NCI-H446 treated with DMSO at 0.1 percent for 48 hours (cell line): Measurements from ENCODE around the gene ZNF518A.

Source experiments
- DNase-seq: peaks from one replicate; lab custom pipeline; 2025; lab: John Stamatoyannopoulos, UW

Gene ZNF518A, protein sequence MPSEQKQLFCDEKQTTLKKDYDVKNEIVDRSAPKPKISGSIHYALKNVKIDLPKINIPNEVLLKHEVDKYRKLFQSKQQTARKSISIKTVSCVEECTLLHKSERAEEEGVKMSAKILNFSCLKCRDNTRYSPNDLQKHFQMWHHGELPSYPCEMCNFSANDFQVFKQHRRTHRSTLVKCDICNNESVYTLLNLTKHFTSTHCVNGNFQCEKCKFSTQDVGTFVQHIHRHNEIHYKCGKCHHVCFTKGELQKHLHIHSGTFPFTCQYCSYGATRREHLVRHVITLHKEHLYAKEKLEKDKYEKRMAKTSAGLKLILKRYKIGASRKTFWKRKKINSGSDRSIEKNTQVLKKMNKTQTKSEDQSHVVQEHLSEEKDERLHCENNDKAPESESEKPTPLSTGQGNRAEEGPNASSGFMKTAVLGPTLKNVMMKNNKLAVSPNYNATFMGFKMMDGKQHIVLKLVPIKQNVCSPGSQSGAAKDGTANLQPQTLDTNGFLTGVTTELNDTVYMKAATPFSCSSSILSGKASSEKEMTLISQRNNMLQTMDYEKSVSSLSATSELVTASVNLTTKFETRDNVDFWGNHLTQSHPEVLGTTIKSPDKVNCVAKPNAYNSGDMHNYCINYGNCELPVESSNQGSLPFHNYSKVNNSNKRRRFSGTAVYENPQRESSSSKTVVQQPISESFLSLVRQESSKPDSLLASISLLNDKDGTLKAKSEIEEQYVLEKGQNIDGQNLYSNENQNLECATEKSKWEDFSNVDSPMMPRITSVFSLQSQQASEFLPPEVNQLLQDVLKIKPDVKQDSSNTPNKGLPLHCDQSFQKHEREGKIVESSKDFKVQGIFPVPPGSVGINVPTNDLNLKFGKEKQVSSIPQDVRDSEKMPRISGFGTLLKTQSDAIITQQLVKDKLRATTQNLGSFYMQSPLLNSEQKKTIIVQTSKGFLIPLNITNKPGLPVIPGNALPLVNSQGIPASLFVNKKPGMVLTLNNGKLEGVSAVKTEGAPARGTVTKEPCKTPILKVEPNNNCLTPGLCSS (N-terminal part only)

DNA sequence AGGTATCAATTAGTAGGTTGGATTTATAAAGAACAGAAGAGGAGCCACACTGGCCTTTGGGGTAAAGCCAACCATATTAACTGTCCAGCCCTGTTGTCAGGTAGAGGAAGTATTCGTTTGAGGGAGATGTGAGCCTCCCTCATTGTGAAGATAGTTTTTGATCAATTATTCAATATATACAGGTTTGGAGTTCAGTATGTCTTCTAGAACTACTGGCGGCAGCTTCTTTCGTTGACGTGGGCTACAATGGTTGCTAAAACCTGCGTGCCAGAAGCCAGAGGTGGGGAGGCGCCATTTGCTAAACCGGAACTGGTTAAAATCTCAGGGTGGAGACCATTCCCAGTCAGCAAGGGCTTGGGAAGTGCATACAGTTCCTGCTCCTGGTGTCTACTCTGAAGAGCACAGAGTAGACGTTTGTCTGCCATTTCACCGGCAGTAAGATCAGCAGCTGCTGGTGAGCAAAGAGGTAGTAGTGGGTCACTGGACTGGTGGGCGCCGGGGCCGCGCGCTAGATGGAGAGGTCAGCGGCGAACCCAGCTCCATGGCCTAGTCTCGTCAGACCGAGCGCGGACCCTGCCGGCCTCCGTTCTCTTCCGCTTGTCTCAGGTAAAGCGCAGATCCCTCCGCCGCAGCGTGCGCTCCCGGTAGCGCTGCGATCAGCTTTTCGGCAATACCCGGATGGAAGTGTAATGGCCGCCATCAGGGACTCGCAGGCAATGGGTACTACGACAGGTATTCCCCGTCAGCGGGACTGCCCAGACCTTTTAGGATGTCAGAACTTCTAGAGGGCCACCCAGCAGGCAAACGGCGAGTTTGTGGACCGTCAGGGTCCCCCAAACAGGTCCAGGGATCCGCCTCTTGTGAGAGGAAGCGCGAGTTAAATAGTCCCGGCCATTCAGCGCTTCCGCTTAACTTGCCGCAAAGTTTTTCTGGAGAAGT is at the start of gene ZNF518A:
ZNF518A (plus strand) TSS at position 911 of the 939 bp plus-strand sequence. CDS start 26,026 bp downstream, outside the sequence.
- DNase-seq, result peak; percentile 83

DNA sequence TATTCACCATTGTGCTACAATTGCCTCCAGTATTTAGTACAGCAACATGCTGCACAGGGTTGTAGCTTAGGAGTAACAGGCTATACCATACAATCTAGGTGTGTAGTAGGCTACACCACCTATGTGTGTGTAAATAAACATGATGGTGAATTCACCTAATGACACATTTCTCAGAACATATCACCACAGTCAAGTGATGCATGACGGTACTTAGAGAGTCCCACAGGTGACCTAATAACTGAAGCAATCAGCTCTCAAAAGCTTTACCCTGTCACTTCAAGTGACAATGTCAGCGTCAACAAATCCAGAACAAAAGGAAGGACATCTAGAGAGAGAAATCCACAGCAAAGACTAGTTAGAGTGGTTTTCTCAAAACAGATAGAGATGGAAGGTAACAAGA is 47.9 kb upstream of the ZNF518A start:
- DNase-seq, result no peak

- no peak for DNase-seq
Observed at GRCh38 chr10:96082748-96083147, 47.3 kb upstream of the ZNF518A start.

- DNase-seq, result no peak
Observed at GRCh38 chr10:96089116-96089515, 41.0 kb upstream of the ZNF518A start.

DNA sequence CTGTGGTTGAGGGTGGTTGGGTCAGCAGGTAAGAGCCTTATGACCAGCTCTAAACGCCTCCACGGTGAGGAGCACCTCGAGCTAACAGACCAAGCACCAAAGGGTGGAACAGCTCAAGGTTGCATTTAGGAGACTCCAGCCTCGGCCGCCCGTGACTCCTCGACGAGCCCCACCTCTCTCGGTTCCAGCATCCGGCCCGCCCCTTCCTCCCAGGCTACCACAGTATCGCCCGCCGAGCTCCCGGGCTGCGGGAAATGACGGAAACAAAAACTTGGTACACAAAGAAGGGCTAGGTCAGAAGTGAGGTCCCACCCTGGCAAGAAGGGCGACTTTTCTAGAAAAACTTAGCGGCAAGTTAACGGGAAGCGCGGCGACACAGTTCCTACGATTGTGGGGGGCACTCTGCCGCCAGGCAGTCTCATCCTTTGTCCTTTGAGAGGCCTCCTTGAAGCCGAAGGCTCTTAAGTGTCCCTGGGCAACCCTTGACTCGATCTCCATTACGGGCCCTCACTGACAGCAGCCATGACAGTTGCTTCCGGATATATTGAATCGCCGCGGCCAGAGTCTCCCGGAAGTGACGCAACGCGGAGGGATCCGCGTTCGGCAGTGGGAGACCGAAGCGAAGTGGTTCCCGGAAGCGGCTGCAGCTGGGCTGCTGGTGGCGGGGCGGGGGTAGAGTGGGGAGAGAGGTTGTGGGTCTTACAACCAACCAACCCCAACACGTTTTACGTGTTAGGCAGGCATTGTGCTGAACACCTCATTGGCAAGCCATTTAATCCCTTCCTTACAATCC is 40.2 kb upstream of the ZNF518A start:
- peak; percentile 88 for DNase-seq

DNA sequence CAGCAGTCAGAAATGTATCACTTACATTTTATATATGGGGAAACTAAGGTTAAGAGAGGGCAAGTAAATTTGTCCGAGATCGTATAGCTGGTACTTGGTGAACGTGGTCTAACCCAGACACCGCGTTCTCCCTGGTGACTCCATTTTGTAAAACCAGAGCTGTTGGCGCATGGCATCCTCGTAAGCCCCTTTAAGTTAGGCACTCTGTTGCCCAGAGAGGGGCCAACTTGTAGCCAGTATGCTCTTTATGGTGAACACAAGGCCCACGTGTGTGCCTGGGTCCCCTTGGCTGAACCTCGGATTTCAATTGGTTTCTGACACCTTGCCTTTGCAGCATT is 39.7 kb upstream of the ZNF518A start:
- DNase-seq, result no peak

DNA sequence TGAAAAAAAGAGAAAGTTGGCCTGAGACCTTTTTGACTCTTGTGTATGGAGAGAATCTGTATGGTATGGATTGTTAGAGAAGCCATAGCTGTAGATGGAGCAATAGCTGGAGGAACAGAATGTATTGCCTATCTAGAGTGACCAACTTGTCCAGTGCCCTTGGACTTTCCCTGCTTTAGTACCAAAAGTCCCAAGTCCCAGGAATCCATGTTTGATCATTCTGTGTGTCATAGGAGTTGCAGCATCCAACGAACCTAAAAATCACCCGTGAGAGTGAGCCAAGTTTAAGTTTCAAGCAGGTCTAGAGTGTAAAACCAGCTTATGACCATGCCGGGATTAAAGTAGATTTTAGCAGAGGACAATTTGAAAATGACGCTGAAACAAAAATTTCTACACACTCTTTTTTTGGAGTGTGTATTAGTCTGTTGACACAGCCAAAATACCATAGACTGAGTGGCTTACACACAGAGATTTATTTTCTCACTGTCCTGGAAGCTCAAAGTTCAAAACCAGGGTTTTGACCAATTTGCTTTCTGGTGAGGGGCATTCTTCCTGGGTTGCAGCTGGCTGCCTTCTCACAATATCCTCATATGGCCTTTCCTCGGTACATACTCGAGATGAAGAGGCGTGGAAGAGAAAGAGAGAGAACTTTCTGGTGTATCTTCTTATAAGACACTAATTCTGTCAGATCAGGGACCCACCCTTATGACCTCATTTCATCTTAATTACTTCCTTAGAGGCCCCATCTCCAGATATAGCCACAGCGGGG is 36.9 kb upstream of the ZNF518A start:
- DNase-seq, result no peak

- DNase-seq, result no peak
Observed at GRCh38 chr10:96093948-96094347, 36.1 kb upstream of the ZNF518A start.

DNA sequence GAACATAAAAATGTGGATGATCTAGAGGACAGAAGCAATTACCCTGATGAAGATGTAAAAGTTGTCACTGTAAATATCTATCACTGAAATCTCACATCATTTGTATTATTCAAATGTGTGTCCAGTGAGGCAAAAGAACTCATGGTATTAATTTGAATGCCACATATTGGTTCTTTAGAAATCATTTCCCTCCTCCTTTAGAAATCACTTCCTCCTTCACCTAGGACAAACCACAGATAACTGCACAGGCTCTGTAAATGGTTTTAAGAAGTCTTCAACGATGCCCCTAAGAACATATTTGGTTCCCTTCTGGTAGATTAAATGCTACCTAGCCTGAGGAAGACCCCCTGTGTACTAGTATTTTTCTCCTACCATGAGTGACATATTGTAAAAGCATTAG is 33.1 kb upstream of the ZNF518A start:
- DNase-seq, result no peak

GRCh38 chr10:96097865-96098264 is 32.2 kb upstream of the ZNF518A start:
- DNase-seq, result no peak

GRCh38 chr10:96107623-96108038 is 22.5 kb upstream of the ZNF518A start:
- DNase-seq, result no peak

DNA sequence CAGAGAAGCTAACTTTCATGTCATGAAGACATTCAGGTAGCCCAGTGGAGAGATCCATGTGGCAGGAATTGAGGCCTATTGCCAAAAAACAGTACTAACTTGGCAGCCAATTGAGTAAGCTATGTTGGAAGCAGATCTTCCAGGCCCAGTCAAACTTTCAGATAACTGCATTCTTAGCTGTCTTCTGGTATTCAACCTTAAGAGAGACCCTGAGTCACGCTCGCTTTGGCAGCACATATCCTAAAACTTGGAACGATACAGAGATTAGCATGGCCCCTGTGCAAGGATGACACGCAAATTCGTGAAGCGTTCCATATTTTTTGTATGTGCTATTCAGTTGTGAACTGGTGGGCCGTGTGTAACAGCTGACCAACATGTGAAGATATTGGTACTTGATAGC is 17.6 kb upstream of the ZNF518A start:
- no peak for DNase-seq

DNA sequence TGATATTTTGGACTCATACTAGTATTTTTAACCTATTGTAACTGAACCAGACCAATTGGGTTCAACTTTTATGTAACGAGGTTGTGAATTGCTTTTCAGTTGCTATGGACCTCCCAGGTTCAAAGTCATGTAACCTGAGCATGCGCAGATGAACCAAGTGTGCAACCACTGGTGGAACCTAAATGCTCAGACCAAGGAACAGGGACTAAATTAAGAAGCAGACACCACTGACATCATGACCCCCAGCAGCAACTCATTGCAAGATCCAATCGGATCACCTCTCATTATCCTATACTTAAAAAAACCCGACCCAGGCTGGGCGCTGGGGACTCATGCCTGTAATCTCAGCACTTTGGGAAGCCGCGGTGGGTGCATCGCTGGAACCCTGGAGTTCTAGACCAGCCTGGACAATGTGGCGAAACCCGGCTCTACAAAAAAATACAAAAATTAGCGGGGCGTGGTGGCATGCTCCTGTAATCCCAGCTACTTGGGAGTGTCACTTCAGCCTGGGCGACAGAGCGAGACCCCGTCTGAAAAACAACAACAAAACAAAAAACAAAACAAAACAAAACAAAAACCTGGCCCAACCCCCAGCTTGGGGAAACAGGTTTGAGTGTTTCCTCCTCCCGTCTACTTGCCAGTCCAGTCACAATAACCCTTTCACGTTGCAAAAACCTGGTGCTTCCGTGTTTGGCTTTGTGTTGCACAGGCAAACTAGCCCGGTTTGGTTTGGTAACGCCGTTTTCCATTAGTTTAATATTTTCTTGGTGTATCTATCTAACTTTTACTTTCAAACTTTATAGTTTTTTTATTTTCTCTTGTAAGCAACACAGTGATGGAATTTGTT is 11.3 kb upstream of the ZNF518A start:
- DNase-seq, result no peak

DNA sequence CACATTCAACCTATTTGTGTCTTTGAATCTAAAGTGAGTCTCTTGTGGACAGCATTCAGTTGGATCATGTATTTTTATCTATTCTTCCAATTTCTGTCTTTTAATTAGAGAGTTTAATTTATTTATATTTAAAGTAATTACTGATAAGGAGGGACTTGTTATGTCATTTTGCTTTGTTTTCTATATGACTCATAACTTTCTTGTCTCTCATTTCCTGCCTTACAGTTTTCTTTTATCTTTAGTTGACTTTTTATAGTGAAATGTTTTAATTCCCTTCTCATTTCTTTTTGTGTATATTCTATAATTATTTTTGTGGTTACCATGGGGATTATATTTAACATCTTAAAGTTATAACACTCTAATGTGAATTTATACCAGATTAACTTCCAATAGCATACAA is 7.3 kb upstream of the ZNF518A start:
- DNase-seq, result no peak

DNA sequence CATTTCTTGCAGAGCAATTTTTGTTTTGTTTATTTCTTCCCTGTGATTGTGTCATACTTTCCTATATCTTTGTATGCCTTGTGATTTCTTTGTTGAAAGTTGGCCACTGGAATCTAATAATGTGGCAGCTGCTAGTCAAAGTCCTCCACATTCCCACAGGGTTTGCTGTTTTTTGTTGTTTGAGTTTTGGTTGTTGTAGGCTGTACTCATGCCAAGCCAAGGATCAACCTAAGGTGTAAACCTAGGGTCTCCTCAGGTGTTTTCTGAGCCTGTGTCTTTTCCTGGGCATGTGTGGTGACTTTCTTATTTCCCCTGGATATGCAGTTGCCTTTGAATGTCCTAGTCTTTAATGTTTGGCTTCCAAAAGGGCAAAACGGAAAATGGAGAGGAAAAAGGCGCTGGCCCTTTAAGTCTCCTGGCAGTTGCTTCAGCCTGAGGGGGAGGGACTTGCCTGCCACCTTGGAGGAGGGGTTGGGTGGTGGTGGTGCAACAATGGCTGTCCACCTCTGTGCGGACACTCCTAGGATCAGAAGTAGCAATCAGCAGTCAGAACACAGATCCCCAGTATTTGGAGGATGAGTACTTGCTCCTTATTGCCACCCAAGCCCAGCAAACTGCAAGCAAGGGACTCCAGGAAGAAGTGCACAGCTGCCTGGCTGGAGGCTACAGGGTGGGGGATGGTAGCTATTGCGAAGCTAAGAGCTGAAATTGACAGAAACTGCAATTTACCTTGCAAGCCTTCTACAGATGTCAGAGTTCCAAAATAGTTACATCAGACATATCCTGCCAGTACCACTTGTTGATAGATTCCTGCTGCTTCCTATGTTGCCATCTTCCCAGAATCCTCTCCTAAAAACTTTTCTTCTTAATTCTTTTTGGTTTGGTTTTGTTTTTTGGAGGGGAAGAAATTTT is 5.6 kb upstream of the ZNF518A start:
- DNase-seq, result no peak

DNA sequence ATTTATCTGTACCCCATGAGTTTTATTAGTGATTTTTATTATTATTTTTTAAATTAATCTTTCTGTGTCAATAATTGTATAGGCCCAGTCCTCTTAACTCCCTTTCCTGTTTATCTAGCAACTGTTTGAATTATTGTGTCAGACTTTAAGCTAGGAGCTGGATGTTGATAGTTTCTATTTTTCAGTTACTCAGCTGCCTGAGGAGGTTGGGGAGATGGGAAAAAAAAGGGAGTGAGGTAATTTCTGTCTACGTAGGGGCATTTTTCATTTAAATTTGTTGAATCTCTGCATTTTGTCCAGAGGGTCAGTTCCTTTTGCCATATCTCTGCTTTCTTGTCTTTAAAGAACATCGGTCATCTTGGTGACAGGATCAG is 5.0 kb upstream of the ZNF518A start:
- no peak for DNase-seq

GRCh38 chr10:96130326-96130995 is 364 bp downstream of the ZNF518A start:
- DNase-seq, result peak; percentile 76

GRCh38 chr10:96131621-96132020 is 1.5 kb downstream of the ZNF518A start:
- DNase-seq, result no peak
